Left hindlimb (tissue), 1 donor: ENCODE data around the gene SDSL.

Experiments used
- DNase-seq: peaks from one replicate; pipeline ENCODE4 v3.0.0-alpha.2; 2018

Gene SDSL, protein sequence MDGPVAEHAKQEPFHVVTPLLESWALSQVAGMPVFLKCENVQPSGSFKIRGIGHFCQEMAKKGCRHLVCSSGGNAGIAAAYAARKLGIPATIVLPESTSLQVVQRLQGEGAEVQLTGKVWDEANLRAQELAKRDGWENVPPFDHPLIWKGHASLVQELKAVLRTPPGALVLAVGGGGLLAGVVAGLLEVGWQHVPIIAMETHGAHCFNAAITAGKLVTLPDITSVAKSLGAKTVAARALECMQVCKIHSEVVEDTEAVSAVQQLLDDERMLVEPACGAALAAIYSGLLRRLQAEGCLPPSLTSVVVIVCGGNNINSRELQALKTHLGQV

DNA sequence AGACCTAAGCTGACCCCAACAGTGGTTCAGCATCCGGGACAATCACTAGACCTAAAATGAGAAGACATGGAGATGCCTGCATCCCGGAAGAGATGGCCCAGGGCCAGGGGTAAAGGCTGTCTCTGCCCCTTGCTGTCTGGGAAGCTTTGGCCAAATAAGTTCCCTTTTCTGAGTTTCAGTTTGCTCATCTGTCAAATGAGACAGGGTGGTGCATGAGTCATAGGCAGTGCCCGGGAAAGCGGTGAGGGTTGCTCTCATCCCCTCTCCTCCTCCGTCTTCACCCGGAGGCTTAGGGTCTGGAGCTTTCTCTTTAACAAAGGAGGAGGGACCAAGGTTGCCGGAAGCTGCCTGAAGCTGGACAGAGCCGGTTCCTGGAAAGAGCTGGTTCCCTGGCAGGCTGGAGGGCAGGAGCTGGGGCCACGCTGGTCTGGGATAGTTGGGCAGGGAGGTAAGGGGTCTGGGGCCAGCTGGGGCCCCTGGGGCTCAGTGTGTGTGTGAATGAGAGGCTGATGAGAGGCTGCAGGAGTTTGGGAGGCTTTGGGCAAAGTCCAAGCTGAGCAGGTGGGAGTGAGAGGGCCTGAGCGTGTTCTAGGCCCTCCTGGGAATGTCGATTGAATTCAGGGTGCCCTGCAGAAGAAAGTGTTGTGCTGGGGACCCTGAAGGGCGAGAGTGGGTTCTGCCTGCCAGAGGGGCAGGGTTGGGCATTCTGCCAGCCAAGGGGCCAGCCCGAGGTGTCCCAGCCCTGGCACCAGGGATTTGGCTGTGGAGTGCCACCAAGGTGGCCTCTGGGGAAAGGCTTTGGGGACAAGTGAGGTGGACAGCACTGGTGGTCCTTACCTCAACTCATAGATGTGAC lies at the start of gene SDSL:
TSS of gene SDSL (plus strand) at position 351 of the 856 bp plus-strand sequence. CDS start 5,603 bp downstream, outside the sequence.
- peak; percentile 60 for DNase-seq

DNA sequence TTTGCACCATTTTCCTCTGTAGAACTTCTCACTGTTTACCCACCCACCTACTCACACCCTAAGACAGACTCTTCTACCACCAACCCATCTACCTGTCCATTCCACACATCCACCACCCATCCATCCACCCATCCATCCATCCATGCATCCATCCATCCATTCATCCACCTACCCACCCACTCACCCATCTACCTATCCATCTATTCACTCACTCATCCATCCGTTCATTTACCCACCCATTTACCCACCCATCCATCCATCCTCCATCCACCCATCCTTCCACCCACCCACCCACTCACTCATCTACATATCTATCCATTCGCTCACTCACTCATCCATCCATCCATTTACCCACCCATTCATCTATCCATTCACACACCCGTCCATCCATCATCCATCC lies 48.7 kb upstream of the SDSL start:
- DNase-seq = no peak

DNA sequence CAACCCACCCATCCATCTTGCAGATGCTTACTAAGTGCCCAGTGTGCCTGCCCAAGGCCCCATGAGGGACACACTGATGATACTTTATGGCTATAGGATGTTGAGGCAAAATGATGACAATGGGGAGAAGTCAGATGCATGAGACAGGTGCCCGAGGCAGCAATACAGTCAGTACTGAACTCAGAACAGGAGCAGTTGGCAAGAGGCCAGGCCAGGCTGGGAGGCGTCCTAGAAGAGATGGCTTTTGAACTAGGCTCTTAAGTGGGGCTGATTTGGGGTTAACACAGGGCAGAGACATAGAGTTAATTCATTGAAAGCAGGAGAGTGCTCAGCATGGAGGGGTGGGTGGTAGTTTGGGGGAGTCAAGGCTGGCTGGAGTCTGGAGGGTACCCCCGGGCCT lies 48.2 kb upstream of the SDSL start:
- DNase-seq = no peak

DNA sequence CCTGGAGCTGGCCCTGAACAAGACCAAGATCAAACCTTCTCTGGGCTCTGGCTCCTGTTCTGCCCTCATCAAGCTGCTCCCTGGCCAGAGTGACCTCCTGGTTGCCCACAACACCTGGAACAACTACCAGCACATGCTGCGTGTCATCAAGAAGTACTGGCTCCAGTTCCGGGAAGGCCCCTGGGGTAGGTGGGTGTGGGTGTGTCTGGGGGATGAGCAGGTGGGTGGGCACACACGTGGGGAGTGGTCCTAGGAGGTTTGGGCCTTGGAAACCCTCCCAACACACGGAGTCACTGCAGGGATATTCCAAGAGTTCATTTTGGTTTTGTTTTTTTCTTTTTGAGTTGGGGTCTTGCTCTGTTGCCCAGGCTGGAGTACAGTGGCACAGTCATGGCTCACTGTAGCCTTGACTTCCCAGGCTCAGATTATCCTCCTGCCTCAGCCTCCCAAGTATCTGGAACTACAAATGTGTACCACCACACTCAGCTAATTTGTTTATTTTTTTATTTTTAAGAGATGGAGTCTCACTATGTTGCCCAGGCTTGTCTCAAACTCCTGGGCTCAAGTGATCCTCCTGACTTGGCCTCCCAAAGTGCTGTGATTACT lies 47.3 kb upstream of the SDSL start:
- no peak for DNase-seq

DNA sequence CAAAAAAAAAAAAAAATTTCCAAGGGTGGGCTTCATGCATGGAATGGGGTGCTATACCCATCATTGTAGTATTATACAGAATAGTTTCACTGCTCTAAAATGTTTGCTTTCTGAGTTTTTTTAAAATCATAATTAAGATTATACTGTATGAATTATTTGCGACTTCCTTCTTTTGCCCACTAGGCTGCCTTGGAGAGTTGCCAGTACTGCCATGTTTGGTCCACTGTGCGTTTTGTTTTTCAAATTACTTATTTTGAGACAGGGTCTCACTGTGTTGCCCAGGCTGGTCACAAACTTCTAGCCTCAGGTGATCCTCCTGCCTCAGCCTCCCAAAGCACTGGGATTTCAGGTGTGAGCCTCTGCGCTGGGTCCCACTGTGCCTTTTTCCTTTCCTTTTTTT lies 43.9 kb upstream of the SDSL start:
- DNase-seq = no peak

DNA sequence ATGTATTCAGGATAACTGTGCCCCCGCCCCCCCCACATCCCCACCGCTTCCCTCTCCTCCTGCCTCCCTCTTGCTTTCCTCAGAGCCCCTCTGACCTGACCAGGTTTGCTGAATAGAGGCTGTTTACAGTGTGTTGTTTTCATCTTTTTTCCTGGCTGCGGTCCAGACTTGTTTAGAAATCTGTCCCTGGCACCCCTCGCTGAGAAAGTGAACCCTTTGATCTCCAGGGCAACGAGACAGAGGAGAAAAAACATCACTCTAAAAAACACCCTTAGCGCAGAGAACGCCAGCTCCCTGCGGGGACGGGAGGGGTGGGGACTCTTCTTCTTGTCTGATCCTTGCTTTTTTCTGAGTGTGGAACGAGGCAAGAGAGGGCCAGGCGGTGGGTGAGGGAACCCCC lies 41.0 kb upstream of the SDSL start:
- DNase-seq = no peak

DNA sequence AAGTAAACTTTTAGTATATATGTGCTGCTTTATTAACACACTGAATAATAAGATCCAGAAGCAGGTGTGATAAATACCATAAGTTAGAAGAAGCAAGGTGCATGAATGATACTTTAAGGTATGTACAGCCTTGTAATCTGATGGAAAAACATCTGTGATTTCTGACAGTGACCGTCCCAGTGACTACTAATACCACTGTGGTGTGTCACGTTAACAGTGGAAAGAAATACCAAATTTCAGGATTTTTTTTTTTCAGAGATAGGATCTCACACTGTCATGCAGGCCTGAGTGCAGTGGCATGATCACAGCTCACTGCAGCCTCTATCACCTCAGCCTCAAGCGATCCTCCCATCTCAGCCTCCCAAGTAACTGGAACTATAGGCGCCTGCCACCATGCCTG lies 40.0 kb upstream of the SDSL start:
- no peak for DNase-seq

DNA sequence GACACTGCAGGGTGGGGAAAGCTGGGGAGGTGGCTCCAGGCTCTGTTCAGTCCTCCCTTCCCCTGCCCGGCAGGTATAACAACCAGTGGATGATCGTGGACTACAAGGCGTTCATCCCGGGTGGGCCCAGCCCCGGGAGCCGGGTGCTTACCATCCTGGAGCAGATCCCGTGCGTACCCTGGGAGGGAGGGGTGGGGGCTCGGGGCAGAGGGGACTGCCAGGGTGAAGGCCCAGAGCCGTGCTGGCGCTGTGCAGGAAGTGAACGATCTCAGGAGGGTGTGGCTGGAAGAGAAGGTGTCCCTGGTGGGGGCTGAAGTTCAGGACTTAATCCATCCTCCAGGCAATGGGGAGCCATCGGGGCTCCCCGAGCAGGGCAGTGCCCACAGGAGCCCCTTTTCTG lies 37.4 kb upstream of the SDSL start:
- DNase-seq = no peak

DNA sequence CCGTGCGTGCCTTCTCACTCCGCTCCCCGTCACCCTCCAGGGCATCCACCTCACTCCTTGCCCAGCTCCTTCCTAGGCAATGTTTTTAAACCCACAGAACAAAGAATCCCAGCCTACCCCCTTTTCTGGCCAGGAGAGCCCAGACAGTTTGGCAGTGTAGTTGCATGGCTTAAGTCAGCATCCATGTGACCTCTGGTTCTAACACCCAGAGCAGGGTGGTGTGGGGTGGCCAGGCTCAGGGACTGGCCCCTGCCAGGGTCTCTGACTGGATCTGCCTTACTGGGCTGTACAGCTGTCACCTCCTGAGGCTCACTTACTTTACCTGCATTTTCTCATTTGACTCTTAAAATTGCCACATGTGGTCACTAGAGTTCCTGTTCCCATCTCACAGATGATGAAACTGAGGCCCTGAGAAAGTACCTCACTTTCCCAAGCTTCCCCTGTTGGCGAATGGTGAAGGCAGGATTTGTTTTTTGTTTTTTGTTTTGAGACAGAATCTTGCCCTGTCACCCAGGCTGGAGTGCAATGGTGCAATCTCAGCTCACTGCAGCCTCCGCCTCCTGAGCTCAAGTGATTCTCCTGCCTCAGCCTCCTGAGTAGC lies 36.8 kb upstream of the SDSL start:
- DNase-seq = no peak

DNA sequence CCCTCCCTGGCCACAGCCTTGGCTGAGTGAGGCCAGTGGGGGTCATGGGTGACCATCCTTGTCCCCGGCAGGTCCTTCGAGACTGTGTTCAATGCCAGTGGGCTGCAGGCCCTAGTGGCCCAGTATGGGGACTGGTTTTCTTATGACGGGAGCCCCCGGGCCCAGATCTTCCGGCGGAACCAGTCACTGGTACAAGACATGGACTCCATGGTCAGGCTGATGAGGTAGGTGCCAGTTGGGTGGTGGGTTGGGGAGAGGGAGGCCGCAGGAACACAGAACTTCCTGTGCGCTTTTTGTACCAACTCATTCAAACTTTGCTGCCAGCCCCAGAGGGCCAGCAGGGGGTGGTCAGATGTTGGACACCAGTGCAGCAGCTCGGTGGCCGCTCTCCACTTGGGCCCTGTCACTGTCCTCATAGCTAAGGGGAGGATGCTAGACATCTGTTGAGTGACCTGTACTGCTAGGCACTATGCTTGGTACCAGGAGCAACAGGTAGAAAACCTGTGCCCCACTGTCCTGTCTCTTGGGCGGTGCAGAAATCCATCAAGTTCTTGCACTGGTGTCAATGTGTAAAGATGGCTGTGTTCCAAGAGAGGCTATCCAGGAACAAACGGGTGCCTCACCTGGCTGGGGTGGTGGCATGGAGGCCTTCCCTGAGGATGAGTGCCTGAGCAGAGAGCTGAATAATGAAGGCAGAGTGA lies 35.2 kb upstream of the SDSL start:
- no peak for DNase-seq

DNA sequence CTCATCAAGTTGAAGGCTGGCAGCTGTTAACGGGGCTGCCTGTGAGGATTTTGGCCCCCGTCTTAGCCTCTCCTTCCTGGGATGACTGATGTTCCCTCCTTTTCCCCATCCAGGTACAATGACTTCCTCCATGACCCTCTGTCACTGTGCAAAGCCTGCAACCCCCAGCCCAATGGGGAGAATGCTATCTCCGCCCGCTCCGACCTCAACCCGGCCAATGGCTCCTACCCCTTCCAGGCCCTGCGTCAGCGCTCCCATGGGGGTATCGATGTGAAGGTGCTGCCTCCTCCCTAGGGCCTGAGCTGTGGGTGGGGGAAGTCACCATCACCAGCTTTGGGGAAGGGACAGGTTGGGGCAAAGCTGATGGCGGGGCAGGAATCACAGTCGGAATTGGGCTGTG lies 34.5 kb upstream of the SDSL start:
- DNase-seq = no peak

DNA sequence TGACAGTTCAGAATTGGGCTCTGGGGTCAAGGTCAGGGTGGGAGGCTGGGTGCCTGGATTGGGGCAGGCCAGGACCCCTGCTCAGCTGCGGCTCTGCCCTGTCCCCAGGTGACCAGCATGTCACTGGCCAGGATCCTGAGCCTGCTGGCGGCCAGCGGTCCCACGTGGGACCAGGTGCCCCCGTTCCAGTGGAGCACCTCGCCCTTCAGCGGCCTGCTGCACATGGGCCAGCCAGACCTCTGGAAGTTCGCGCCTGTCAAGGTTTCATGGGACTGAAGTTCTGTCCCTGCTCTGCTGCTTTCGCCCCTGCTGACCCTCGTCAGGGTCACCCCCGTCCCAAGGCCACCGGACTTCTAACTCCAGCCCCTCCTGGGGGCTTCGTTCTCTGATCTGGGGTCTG lies 33.8 kb upstream of the SDSL start:
- DNase-seq = no peak

DNA sequence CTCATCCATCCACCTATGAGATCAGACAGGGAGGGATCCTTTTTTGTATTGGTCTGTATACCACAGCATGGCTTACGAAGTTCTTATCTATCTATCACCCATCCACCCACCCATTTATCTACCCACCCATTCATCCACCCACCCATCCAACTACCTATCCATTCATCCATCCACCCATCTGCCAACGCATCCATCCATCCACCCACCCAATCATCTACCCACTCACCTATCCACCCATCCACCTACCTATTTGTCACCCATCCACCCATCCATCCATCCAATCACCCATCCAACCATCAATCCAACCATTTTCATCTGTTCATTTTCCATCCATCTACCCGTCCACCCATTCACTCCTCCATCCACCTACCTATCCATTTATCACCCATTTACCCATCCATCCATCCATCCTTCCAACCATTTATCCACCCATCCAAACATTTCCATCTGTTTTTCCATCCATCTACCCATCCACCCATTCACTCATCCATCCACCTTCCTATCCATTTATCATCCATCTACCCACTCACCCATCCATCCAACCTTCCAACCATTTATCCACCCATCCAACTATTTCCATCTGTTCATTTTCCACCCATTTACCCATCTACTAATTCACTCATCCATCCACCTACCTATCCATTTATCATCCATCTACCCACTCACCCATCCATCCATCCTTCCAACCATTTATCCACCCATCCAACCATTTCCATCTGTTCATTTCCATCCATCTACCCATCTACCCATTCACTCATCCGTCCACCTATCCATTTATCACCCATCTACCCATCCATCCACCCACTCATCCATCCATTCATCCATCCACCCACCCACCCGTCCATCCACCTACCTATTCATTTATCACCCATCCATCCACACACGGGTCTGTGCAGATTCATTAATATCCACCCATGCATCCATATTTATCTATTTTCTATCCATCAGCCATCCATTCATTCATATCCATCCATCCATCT lies 31.8 kb upstream of the SDSL start:
- DNase-seq = no peak

DNA sequence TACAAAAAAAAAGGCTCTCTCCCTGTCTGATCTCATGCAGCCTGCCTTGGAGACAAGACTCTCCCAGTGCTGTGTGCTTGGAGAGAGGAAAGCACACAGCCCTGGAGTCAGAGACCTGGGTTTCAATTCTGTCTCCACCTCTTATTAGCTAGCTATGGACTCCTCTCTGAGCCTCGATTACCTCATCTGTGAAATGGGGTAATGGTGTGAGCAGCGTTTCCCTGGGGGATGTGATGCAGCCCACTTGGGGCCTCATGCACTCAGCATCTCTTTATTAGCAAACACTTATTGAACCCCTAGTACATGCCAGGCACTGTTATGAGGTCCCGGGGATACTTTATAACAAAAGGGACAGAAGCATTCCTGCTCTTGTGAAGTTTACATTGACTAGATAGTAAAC lies 31.0 kb upstream of the SDSL start:
- no peak for DNase-seq

DNA sequence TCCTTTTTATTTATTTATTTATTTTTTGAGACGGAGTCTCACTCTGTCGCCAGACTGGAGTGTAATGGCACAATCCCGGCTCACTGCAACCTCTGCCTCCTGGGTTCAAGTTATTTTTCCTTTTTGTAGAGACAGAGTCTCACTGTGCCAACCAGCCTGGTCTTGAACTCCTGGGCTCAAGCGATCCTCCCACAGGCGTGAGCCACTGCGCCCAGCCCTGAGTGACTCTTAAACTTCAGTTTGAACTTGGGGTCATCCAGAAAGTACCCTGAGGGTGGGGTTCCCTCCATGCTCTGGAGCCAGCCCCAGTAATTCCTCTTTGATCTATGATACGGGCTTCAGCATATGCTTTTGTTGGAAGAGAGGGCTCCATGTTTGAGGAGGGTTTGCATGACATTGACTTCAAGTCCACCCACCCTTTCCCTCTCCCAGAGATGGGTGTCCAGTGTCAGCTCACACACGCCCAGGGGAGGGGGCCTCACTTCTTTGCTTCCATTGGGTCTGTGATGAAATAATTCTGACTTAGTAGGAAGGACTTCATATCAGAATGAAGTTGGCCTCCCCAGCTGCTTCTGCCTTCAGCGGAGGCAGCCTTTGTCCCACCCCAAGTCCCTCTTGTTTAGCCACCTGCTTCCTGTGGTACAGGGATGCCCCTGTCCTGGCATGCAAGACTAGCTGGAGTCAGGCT lies 30.4 kb upstream of the SDSL start:
- DNase-seq = no peak

DNA sequence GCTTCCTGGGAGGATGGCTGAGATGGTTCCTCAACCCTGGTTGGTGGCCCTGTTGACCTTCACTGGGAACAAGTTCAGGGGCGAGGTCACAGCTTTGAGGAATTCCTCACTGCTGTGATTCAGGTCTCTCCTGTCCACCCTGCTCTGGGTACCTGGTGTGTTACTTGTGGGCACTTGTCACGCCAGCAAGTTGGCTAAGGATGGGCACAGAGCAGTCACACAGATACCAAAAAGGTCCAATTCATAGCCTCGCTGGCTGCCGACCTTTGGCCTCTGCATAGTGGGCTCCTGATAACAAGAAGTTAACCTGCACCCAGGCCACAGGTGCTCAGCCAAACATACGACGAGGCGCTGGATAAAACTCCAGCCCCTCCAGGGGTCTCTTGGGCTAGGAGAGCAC lies 29.7 kb upstream of the SDSL start:
- DNase-seq = no peak

DNA sequence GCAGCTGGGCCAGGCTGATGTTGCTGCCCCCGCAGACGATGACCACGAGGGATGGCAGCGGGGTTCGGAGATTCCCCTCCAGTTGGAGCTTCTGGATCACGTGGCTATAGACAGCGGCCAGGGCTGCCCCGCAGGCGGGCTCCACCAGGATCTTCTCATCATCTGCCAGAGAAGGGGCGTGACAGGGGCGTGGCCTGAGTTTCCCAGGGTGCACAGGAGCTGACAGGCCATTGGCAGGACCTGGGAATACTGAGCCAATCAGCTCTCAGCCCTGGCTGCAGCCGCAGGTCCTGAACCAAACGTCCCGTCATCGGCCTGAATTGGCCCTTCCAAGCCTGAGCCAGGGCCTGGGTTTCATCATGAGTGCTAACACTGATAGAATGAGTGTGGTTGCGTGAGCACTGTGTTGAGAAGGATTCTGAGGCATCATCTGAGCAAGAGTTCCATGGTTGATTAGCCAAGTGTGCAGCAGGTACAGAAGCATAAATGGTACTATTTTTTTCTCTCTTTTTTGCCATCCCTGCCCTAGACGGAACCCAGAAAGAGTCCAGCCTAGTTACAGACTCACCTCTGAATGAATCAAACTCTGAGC lies 29.1 kb upstream of the SDSL start:
- no peak for DNase-seq

DNA sequence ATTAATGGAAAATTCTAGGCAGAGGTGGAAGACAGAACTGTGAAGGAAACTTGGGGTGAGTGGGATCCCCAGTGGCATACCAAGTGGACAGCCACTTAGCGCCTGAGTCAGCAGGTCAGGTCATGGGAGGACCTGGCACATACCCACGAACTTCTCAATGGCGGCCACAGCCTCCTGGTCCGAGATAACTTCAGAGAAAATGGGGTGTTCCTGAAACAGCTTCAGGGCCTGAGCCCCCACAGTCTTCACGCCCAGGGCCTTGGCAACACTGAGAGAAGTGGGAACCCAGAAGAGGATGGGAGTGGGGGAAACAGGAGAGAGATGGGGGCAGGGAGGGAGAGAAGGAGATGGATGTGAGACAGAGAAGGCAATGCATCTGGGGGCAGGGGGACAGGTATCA lies 28.4 kb upstream of the SDSL start:
- no peak for DNase-seq

DNA sequence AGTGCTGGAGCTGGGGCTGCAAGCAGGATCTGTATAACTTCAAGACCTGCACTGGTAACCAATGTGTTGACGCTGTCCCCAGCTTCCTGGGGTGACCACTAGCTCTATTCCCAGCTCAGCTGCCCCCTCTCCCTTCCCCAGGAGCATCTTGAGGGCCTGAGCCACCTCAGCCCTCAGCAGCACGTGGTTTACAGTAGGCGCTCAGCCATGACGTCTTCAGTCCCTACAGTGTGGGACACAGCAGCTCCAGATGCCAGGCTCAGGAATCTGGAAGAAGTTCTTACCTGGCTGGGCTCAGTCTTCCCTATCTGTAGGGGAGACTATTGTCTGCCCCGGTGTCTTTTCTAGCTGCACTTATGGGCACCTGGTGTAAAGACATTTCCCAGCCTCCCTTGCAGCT lies 27.1 kb upstream of the SDSL start:
- DNase-seq = no peak

DNA sequence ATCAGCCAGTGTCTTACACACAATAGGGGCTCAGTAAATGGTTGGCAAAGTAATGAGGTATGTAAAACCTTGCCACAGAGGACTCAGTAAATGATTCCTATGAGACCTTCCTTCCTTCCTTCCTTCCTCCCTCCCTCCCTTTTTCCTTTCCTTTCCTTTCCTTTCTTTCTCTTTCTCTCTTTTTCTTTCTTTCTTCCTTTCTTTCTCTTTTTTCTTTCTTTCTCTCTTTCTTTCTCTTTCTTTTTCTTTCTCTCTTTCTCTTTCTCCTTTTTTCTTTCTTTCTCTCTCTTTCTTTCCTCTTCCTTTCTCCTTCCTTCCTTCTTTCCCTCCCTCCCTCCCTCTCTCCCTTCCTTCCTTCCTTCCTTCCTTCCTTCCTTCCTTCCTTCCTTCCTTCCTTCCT lies 26.0 kb upstream of the SDSL start:
- no peak for DNase-seq
